NCI-H1930 (cell line): ENCODE measurements around the gene SPAG16.

ENCODE experiments used
- DNase-seq, 2 experiments: peaks; one replicate each; lab custom pipeline; 2025; lab: John Stamatoyannopoulos, UW

SPAG16 gene

DNA sequence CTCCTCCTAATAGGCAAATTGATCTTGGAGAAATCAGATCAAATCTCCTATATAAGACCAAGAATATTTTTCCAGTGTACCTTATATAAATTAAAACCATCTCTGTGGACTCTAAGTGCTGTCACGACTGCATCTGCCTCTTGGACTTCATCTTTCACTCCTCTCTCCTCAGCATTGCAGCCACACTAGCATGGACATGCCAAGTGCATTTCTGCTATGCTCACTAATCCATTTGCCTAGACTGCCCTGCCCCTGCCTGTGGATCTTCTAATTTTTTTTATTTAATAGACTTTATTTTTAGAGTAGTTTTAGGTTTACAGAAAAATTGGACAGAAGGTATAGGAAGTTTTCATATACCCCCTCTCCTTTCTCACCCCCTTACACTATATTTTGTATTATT, 979.9 kb downstream of the SPAG16 start:
- no peak for DNase-seq

DNA sequence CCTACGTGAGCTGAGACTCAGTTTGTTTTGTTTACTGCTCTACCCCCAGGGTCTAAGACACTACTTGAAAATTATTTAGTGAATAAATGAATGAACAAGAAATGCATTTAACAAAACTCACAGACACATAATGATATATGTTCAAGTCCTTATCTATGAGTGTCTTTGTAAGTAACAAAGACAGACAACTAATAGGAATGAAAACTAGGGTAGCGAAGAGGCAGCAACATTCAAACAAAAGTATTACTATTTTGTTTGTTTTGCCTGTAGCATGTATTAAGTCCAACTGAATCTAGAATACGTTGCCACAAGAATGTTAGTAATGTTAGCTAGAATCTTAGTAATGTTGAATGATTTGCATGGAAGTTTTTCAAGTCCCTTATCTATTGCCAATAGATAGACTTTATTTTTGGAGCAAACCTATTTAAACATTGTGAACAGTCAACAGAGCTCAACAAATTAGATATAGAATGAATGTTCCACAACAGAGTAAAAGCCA, 981.8 kb downstream of the SPAG16 start:
- no peak for DNase-seq

DNA sequence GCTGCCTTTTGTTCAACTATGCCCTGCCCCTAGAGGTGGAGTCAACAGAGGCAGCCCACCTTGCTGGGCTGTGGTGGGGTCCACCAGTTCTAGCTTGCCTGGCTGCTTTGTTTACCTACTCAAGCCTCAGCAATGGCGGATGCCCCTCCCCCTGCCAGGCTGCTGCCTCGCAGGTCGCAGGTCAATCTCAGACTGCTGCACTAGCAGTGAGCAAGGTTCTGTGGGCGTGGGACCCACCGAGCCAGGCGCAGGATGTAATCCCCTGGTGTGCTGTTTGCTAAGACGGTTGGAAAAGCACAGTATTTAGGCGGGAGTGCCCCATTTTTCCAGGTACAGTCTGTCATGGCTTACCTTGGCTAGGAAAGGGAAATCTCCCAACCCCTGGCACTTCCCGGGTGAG, 993.6 kb downstream of the SPAG16 start:
- no peak for DNase-seq

DNA sequence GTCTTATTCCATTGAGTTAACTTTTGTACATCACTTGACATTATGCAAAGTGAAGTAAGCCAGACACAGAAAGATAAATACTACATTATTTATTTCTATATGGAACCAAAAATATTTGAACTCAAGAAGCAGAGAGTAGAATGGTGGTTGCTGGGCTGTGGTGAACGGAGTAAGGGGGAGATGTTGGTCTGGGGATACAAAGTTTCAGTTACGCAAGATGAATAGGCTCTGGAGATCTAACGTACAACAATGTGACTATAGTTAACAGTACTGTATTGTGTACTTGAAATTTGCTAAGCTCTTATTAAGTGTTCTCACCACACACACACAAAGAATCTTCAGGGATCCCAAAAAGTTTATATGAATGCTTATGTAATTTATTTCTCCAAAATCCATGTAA, 1001.7 kb downstream of the SPAG16 start:
- no peak for DNase-seq

DNA sequence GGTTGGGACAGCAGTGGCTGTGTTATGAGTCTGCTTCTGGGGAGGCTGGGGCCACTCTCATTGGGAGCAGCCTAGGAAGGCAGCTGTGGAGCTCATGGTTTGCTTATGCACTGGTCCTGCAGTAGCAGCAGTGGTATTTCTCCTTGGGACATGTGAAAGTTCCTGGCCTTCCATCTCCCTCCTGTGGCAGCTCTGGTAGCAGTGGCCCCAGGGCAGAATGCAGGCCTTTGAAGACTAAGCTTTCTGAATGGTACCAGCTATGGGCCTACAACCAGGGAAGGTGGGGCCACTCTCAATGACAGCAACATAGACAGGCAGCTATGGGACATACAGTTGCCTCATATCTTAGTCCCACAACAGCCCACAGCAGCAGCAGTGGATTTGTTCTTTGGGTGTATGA, 1009.3 kb downstream of the SPAG16 start:
- DNase-seq: no peak

DNA sequence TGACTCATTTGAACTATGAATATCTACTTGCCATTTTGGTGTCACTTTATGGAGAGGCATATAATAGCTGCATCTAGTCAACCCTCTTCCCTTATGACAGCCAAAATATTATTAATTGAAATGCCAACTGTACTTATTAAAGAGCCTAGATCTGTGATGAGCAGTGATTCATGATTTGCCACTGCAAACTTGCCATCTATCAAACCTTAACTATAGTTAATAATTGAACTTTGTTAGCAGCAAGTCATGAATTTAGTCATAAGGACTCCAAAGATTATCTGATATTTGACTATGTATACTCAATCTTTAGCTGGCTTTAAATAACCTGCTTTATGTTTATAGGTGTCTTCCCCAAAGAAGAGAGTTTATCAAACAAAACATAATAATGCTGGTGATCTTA, 1010.2 kb downstream of the SPAG16 start:
- DNase-seq: no peak

DNA sequence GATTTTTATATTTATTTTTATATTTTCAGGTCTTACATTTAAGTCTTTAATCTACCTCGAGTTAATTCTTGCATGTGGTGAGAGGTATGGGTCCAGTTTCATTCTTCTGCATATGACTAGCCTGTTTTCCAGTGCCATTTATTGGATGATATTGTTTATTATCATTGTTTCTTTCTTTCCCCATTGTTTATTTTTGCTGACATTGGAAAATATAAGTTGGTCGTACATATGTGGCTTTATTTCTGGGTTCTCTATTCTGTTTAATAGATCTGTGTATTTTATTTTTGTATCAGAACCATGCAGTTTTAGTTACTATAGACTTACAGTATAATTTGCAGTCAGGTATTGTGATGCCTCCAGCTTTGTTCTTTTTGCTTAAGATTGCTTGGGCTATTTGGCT, 1013.2 kb downstream of the SPAG16 start:
- DNase-seq: no peak

DNA sequence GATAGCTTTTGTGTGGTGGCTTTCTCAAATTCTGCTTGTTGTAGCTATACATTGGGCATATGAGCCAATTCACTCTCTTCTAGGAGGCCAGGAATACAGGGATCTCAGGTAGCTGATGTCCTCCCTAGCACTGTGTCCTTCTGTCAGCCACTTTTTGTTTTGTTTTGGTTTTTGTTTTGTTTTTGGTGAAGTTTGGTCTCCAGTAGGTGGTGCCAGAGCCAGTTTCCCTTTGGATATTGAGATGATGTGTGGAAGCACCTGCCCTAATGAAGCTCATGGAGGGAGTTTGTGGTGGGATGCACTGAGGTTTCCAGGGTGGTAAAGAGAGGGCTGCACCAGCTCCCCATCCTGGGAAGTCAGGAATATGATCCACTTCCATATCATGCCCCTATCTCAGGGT, 1026.1 kb downstream of the SPAG16 start:
- no peak for DNase-seq

DNA sequence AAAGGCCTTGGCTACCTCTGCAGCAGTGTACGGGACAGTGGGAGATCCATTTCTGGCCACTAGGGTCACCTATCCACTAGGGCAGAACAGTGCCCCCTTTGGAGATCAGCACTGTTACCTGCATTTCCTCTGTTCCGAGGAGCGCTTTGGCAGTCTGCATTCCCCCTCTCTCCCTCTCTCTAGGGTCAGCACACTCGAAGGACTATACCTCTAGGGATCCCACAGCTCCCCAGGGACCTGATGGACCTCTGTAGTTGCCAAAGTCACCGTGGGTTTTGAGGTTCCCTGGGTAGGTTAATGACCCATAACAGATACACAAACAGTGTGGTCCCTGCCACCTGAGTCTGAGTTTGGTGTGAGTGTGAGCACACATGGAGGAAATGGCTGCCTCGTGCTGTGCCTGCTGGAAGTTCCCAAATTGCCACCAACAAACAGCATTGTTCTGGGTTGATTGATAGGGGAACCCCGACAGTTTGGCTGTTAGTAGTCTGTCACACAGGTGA, 1026.8 kb downstream of the SPAG16 start:
- DNase-seq: no peak

DNA sequence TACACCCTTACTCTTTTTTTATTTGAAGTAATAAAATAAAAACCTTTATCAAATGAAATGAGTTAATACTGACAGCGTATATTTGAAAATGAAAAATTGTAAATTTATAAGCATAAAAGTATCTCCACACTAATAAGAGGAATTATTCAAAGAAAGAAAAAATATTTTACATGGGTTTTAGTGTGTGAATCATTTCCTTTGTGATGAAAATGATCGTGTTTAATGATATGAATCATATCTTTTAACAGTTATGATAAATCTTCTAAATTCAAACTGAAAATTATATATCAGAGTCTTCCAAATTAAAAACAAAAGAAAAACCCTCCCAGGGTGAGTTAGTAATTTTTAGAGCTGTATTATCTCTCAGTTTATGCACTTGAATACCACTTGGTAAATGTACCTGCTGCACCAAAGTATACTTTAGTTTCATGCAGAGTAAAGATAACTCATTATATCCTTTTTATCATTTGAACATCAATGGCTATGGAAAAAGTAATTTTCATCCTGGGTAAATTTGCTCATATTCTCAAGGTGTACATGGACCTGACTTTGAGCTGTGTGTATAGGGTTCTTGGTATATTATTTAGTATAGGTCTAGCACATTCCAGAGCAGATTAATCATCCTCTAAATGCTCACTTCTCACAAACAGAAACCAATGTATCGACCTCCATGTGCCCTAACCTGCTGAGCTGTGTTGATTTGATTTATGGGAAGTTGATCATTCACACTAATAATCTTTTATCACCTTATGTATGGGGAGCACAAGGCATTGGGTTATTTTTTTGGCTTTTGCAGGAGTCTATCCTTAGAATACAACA, 1027.9 kb downstream of the SPAG16 start:
- no peak for DNase-seq

DNA sequence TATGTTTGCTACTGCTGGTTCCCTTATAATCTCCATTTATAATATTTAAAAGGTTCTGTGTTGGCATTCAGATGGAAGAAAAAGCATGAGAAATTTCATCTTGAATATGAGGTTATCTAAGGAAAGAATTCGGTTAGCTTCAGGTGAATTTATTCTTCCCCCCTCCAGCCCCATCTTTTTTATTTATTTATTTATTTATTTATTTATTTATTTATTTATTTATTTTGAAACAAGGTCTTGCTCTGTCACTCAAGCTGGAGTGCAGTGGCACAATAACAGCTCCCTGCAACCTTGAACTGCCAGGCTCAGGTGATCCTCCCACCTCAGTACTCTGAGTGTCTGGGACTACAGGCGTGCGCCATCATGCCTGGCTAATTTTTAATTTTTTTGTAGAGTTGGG, 1031.1 kb downstream of the SPAG16 start:
- DNase-seq: no peak

DNA sequence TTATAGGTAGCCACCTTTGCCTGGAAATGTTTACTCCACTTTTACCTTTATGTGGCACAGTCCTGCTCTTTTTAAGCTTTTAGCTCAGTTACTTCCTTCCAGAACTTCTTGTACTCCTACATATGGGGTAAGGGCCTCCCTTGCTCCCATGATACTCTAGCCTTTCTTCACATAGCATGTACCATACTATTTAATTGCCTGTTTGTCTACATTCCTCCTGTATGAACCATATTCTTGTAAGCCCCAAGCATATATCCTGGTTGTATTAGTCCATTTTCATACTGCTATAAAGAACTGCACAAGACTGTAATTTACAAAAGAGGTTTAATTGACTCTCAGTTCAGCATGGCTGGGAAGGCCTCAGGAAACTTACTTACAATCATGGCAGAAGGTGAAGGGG, 1035.9 kb downstream of the SPAG16 start:
- no peak for DNase-seq

DNA sequence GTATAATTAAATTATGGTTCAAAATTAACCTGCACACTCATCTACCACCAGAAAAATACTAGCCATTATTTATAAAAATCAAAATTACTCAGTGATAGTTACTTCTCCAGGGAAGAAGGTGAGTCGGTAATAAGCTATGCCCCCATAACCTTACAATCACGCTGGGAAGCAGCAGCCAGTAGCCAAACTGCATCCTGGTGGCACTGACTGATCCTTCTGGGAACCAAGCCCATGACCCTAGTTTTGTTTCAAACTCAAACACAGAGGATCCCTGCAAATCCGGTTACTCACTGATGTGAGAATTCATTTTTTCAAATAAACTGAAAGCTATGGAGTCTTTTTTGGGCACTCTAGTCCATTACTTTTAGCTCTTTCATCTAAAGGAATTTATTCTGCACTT, 1038.4 kb downstream of the SPAG16 start:
- DNase-seq: no peak

DNA sequence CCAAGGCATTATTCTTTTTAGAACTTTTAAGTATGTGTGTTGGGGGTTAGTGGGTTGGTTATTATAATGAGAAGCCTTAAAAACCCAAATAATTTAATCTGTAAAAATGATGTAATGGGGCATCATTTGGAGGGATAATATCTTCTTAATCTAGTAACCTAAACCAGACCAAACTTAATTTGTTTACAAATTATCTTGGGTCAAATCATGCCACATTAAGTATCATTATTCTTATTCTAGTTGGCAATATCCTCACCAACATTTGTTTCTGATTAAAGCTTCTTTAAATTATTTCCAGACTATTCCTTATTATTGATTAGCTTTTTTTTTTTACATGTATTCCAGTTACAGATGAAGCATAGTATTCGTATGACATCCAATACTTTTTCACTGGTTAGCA, 1041.1 kb downstream of the SPAG16 start:
- no peak for DNase-seq

DNA sequence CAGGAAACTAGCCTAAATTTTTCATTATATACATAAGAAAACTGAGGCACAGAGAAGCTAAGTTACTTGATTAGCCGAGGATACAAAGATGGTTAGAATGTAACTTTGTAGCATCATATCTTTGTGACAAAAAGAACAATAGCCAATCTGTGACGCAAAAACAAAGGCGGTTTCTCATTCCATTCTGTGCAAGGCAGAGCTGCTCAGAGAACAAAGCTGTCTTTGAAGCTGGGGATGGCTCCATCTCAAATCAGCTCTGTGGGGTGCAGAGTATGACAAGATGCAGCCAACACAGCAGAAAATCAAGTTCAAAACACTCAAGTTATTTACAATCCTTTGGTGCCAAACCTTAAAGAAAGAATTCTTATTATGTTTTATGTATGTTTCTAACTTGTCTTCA, 1044.7 kb downstream of the SPAG16 start:
- DNase-seq: no peak

DNA sequence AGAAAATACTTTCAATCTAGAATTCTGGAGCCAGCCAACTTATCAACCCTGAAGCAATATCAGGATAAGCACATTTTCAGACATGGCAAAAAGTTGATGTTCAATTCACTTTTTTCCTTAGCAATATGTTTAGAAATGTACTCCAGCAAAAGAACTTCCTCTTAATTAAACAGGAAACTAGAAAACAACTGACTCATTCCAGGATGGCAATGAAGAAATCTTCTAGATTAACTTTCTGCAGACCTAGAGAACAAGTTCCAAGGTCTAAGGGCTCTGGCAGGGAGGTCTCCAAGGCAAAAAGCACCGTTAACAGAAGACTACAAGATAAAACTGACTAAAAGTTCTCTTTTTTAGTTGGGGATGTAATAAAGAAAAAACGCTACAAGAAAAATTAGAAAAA, 1057.4 kb downstream of the SPAG16 start:
- DNase-seq: no peak

DNA sequence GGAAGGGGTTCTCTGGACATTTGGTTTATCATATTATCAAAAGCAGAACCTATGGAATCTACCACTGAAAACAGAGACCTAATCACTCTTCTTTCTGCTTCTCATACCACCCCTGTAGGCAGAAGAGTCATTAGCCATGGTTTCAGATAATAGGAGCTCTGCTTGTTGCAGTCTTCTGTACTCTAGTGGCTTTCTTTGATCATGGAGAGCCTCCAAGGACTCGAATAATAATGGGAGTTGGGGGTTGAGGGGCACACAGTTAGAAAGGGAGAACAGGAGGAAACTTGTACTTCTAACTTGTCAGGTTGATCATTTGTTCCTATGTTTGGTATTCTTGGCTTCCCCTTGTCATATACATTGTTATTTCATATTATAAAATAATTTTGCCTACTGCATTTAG, 1074.2 kb downstream of the SPAG16 start:
- DNase-seq: no peak

DNA sequence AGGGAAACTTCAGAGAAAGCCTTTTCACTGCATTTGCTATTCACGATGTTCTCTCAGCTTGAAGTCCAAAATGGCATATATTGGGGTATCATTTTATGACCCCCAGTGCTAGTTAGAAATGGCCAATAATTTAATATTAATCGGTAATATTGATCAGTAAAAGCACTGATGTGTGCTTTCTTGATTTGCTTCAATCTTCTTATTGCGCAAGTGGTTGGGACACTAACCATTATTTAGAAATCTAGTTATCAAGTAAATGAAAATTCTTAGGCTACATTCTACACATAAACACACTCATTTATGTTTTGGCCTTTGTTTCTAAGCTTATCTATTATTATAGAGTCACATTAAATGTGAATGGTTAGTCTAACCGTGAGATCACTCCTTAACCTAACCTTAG, 1076.9 kb downstream of the SPAG16 start:
- no peak for DNase-seq

DNA sequence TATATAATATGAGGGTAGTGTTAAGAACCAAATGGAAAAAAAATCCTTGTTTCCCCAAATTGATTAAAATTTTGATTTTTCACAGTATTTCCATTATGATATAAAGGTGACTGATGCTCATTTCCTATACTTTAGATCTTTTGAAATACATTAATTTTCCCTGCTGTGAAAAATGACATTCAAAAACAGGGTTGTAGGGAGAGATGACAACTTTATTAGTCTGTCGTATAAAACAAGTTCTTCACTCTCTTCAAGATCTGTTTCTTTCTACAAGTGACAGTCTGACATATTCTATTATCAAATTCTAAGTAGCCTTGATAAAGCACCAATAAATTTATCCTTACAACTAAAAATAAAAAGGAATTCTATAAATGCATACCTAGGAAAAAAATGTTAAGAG, 1081.3 kb downstream of the SPAG16 start:
- no peak for DNase-seq

DNA sequence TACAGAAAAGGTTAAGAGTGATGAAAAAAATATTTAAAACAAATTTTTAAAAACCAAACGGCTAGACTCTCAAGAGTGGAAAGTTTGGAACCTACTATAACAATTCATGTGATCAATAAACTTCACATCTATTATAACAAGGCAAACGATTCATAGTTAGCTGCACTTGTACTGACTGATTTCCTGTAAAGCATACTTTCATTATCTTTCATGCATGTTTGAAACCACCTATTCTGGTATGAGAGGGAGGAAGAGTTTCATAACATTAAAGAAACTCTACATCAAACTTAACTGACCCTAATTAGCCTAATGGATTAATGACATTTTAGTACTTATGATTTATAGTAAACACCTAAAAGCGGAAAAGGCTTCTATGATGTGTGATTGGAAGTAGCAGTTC, 1082.9 kb downstream of the SPAG16 start:
- DNase-seq: no peak

DNA sequence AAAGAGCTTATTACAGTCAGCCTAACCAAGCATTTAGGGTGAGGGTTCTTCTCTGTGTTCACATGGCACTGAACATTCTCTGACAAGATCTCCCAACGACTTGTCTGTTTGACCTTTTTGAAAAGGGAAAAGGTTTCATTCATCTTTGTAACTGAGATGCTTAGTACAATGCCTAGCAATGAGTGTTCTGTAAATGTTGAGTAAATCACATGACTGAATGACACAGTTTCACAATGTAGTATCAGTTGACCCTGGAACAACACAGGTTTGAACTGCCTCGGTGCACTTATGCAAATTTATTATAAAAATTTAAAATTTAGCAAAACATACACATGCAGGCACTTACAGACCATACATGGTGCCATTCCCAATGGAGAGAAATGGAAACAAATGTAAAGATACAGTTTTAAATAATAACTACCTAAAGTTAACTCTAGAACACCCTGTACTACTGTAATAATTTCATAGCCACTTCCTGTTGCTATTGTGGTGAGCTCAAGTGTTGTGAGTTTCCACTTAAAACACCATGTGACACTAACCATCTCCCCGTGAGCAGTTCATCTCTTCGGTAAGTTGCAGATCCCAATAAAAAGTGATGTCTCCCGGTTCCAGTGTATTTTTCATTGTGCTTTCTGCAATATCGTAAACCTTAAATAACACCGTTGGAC, 1092.5 kb downstream of the SPAG16 start:
- DNase-seq: no peak

DNA sequence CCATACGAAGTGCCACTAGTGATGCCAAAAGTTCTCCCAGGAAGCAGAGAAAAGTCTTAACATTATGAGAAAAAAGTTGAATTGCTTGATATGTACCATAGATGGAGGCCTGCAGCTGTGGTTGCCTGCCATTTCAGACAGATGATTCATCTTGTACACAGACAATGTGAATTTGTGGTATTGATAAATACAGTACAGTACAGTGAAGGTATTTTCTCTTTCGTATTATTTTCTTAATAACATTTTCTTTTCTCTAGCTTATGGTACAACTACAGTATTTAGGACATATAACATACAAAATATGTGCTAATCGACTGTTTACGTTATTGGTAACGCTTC, 1093.0 kb downstream of the SPAG16 start:
- DNase-seq: no peak

DNA sequence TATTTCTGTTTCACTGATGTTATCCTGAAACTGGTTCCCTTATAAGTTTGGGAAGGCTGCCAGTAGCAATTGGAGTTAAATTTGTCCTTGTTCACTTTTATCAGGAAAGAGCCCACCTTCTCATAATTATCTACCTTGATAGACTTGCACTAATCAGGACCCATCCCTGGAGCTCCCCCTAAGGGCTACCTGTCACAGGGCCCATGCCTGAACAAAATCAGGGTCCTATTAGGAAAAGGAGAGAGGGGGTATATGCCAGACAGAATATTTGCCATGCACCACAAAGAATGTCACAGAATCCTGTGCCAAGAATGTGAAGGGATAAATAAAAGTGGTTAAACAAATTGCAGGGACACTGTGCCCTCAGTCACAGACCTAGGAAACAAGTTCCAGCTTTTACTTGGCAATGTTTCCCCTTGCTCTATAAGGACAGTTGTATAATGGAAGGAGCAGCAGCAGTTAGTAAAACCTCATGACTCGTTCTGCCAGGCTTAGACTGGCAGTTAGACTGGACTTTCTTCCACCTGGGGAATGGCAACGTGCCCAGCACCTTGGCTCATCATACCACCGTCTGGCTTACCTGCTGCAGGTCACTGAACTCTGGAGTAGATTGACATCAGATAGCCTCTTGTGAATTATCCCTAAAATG, 1094.3 kb downstream of the SPAG16 start:
- no peak for DNase-seq
